Neural crest cell (in vitro differentiated cells): ENCODE data around the gene WASF2. TPM values are rescaled to one million over a fixed set of nuclear protein-coding genes. Genes with fewer than 3 reads are reported as not detected.

Experiments used
- DNase-seq: peaks from one replicate; pipeline ENCODE4 v3.0.0; 2021; ENCODE audit warnings: low read depth, mixed read lengths, low spot score
- H3K27ac Mint-ChIP-seq: one replicate; pipeline ENCODE4 v1.8.0; 2021; ENCODE audit warnings: mild to moderate bottlenecking, mixed read lengths; ENCODE audit not compliant: unreplicated experiment
- H3K27me3 Mint-ChIP-seq: 2 replicates; pipeline ENCODE4 v1.8.0; 2021; ENCODE audit warnings: low read depth, mild to moderate bottlenecking, mixed read lengths
- H3K36me3 Mint-ChIP-seq: 2 replicates; pipeline ENCODE4 v1.8.0; 2021; ENCODE audit warnings: low read depth, mild to moderate bottlenecking, mixed read lengths
- H3K4me1 Mint-ChIP-seq: 2 replicates; pipeline ENCODE4 v1.8.0; 2021; ENCODE audit warnings: mixed read lengths
- H3K4me3 Mint-ChIP-seq: one replicate; pipeline ENCODE4 v1.8.0; 2021; ENCODE audit warnings: mild to moderate bottlenecking, mixed read lengths
- H3K9me3 Mint-ChIP-seq: 2 replicates; pipeline ENCODE4 v1.8.0; 2021; ENCODE audit warnings: mixed read lengths
- total RNA-seq: library from RNA; stranded (reverse); gene quantifications from 2 replicates; pipeline ENCODE4 v1.2.1, GENCODE V29; 2021
- TF ChIP-seq, protein P1 (sequence below): fragments of 200-600 bp; sonication (generic); conservative IDR thresholded peaks from 2 replicates; pipeline ENCODE4 v1.5.0; 2021; ENCODE audit warnings: antibody characterized with exemption, mild to moderate bottlenecking

WASF2 gene
- total RNA-seq, 1 donor from 2014 or later = 81.9 TPM

DNA sequence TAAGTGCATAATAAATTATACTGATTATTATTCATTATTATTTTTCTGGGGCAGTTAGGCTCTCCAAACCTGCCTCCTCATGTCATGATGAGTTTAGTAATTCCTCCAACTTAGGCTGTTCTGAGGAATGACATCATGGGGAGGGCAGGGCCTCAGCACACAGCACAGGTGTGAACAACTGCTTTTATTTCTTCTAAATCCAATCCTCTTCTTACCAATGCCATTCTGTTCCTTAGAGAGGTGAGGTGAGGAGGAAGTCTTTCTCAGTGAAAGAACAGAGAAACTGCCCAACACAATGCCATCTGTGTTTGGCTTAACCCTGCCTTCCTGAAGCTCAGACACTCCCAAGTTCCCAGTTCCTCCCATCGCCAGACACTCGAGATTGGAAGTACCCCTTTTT lies 45.4 kb upstream of the WASF2 start:
- H3K36me3 Mint-ChIP-seq = peaks cover 6% of the 10 kb centered on the region
- TF ChIP-seq, protein P1, sequence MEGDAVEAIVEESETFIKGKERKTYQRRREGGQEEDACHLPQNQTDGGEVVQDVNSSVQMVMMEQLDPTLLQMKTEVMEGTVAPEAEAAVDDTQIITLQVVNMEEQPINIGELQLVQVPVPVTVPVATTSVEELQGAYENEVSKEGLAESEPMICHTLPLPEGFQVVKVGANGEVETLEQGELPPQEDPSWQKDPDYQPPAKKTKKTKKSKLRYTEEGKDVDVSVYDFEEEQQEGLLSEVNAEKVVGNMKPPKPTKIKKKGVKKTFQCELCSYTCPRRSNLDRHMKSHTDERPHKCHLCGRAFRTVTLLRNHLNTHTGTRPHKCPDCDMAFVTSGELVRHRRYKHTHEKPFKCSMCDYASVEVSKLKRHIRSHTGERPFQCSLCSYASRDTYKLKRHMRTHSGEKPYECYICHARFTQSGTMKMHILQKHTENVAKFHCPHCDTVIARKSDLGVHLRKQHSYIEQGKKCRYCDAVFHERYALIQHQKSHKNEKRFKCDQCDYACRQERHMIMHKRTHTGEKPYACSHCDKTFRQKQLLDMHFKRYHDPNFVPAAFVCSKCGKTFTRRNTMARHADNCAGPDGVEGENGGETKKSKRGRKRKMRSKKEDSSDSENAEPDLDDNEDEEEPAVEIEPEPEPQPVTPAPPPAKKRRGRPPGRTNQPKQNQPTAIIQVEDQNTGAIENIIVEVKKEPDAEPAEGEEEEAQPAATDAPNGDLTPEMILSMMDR = no peak
- DNase-seq = no peak
- no peaks in the 10 kb centered on the region for H3K9me3 Mint-ChIP-seq
- peak overlapping the region; percentile 8 for H3K27ac Mint-ChIP-seq
- no peaks in the 10 kb centered on the region for H3K27me3 Mint-ChIP-seq
- no peak overlapping the region for H3K4me3 Mint-ChIP-seq
- peaks cover 44% of the 10 kb centered on the region for H3K4me1 Mint-ChIP-seq

DNA sequence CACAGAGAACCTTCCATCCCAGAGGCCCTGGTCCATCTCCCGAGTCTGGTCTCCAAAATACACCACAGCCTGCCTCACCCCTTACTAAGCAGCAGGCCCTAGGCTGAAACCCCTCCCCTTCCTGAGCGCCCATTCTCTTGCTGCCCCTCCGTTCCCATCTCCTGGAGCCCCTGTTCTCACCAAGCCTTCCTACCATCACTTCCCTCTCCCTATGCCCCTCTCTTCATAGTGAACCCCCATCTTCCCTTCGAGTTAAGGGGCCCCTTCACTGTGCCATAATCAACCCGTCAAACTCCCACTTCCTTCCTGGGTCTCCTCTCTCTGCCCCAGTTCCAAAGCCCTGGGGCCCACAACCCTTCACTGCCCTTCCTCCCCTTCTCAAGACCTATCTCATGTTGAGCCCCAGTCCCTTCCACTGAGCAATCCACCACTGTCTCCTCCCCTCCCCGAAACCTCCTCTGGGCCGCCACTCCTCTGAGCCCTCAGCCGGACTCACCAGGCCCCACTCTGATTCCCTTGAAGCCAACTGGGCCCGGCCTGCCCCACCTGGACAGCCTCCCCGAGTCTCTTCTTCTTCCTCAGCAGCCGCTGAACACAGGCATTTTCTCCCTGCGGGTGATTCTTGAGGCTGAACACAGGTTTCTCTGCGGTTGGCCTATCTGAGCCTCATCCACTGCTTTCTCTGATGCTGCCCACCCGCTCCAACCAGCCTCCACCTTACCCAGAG lies 42.2 kb upstream of the WASF2 start:
- peaks cover 54% of the 10 kb centered on the region for H3K4me1 Mint-ChIP-seq

DNA sequence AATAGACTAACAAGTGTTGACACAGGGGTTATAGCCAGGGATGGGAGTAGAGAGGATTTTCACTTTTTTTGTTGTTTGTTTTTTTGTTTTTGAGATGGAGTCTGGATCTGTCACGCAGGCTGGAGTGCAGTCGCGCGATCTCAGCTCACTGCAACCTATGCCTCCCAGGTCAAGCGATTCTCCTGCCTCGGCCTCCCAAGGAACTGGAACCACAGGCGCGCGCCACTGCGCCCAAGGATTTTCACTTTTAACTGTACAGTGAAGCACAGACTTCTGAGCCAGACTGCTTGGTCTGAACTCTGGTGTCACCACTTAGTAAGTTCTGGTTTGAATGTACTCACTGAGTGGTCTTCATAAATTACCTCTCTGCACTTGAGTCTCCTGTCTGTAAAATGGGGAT lies 40.2 kb upstream of the WASF2 start:
- Mint-ChIP-seq H3K27me3 (peaks cover 21% of the 10 kb centered on the region), H3K9me3 (no peaks in the 10 kb centered on the region), H3K4me3 (peak overlapping the region; percentile 44), H3K36me3 (peaks cover 3% of the 10 kb centered on the region), H3K4me1 (peaks cover 52% of the 10 kb centered on the region), H3K27ac (no peak overlapping the region)
- TF ChIP-seq, protein P1 = no peak
- no peak for DNase-seq

More for the DNA sequence above, 42.2 kb upstream of the WASF2 start:
- H3K27me3 Mint-ChIP-seq = peaks cover 19% of the 10 kb centered on the region
- TF ChIP-seq, protein P1 = no peak
- peak overlapping the region; percentile 71 for H3K4me3 Mint-ChIP-seq
- peak overlapping the region; percentile 92 for H3K27ac Mint-ChIP-seq
- no peaks in the 10 kb centered on the region for H3K9me3 Mint-ChIP-seq
- peaks cover 3% of the 10 kb centered on the region for H3K36me3 Mint-ChIP-seq
- DNase-seq = no peak

DNA sequence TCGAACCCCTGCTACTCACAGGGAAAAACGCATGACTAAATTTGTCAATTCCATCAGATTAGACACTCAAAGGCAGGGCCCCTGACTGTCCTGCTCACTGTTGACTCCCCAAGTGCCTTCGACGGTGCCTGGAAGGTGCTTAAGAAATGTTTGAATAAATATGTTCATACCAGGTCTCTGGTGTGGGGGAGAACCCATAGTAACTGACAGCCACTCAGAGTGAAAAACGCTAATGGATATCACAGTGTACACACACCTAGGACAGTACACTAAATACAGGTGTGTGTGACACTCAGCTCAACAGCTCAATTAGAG lies 39.7 kb upstream of the WASF2 start:
- DNase-seq = no peak
- Mint-ChIP-seq H3K27me3 (peaks cover 21% of the 10 kb centered on the region), H3K4me1 (peaks cover 56% of the 10 kb centered on the region), H3K9me3 (no peaks in the 10 kb centered on the region), H3K27ac (peak overlapping the region; percentile 77), H3K4me3 (peak overlapping the region; percentile 85), H3K36me3 (peaks cover 3% of the 10 kb centered on the region)
- TF ChIP-seq, protein P1 = no peak

DNA sequence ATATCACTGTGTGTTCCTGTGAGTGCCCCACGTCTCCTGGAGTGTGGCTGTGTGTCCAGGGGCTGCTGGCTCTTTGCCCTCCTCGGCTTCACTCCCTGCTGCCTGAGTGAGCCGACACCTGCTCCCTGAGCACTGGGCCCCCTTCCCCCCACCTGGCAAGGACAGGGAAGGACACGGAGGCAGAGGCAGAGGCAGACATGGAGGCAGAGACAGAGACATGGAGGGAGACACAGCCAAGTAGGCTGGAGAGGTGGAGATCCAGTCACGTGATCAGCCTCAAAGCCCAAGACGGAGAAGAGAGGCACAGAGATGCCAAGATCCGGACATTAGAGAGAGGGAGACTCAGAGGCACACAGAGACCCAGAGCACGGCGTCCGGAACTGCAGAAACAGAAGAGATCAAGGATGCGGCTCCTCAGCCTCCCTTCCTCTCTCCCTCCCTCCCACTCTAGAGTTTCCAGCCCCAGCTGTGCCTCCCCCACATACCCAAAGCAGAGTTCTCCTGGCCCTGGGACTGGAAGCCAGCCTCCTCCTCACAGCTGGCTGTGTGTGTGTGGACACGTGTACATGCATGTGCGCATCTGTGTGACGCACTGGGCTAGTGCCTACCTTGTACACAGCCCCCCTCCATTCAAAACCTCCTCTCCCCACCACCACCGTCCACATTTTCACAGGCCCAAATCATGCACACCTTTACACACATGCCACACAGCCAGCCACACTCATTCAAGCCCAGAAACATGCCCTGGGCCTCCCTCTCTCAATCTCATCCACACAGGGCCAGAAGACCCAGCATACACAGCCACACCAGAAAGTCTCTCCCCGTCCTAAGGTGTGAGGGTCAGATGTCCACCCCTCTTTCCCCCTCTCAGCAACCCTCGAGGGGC lies 39.1 kb upstream of the WASF2 start:
- H3K27ac Mint-ChIP-seq = peak overlapping the region; percentile 77
- no peak for DNase-seq
- H3K9me3 Mint-ChIP-seq = no peaks in the 10 kb centered on the region
- peaks cover 21% of the 10 kb centered on the region for H3K27me3 Mint-ChIP-seq
- TF ChIP-seq, protein P1 = no peak
- H3K4me1 Mint-ChIP-seq = peaks cover 62% of the 10 kb centered on the region
- H3K4me3 Mint-ChIP-seq = peak overlapping the region; percentile 85
- peaks cover 3% of the 10 kb centered on the region for H3K36me3 Mint-ChIP-seq
